Skin of body (tissue), 2 donors: ENCODE data around the gene EFHC2. TPM values are rescaled to one million over a fixed set of nuclear protein-coding genes. Genes with fewer than 3 reads are reported as not detected.

Experiments used
- DNase-seq: peaks from one replicate; lab custom pipeline; 2025; lab: John Stamatoyannopoulos, UW
- total RNA-seq: library from RNA; depleted of rRNA; stranded (reverse); fragments of >200 nt; gene quantifications from one replicate; pipeline ENCODE4 v1.2.3, GENCODE V29; 2014

EFHC2 gene
- total RNA-seq, 1 donor from 2014 or later, result 1.6 TPM

GRCh38 chrX:44155126-44155525 is 188.3 kb downstream of the EFHC2 start:
- peak; percentile 19 for DNase-seq

DNA sequence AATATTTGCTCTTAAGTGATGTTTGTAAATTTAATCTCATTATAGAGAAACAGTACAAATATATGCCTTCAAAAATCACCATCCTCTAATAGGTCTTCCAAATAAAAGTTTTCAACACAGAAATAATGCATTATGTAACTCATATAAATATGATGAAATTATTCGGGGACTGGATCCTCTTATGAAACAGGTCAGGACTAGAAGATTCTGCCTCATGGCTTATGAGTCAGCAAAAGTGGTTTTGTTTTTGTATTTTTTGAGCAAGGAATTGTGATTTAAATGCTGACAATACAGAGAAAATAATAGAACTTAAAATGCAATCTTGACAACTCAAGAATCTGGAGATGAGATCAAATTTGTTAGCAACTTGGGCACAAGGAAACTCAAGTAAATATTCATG is 190.6 kb downstream of the EFHC2 start:
- no peak for DNase-seq

DNA sequence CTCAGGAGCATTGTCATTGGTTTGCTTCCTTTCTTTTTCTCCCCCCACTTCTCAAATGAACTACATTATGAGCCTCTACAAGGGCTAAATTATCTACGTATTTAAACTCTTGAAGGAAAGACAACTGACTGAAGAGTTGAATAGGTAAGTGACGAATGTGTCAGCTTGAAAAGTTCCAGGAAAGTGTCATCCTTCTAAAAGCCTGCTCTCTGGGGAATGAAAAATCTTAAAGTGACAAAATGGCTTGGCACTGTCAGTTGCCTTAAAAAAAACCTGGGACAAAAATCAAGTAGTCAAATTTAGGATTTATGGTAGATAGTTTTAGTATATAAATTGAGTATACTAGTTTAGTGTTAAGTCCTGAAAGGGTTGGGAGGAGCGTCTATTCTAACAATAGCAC is 196.3 kb downstream of the EFHC2 start:
- no peak for DNase-seq

GRCh38 chrX:44144177-44144945 is 199.1 kb downstream of the EFHC2 start:
- no peak for DNase-seq

GRCh38 chrX:44143061-44143602 is 200.3 kb downstream of the EFHC2 start:
- no peak for DNase-seq

- DNase-seq, result no peak
These were observed 213.3 kb downstream of the EFHC2 start for GRCh38 chrX:44130189-44130588.

DNA sequence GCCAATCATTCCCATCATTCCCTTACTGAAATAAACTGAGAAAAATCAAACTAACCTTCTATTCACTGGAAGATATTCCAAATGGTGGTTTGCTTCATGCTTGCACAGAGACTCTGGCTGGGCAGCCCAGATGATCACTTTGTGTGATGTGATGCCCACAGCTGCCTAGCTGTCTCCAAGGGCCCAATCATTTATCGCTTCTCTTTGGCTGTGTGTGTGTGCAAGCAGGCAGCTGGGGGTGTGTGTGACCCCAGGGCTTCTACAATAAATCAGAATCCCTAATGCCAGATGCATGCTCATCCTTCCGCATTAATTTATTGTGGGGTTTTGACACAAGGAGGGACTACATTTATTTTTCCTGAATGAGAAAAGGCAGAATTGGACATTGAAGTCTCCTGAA is 230.1 kb downstream of the EFHC2 start:
- no peak for DNase-seq

DNA sequence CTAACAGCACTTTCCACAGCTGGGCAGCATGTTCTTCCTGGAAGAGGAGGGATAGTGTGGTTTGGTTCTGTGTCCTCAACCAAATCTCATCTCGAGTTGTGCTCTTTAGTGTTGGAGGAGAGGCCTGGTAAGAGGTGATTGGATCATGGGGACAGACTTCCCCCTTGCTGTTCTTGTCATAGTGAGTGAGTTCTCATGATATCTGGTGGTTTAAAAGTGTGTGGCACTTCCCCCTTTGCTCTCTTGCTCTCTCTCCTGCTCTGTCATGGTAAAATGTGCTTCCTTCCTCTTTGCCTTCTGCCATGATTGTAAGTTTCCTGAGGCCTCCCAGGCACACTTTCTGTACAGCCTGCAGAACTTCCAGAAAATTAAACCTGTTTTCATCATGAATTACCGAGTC is 236.6 kb downstream of the EFHC2 start:
- DNase-seq, result no peak

- DNase-seq, result no peak
These were observed 238.1 kb downstream of the EFHC2 start for GRCh38 chrX:44105228-44105913.

DNA sequence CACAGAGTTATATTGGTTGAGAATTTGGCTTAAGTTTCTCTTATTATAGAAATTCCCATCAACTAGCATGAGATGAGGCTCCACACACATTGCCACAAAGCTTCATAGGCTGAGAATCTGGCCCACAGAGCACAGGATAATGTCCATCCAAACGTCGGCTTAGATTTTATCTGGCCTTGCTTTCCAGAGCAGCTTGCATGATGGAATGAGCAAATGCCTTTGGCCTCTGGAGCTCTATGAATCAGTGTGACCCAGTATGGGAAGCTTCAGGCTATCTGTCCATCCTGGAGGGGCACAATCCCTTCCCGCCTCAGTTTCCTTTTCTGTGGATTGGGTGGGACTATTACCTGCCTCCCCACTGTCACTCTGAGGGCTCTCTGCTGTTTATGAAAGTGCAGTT is 238.8 kb downstream of the EFHC2 start:
- no peak for DNase-seq

DNA sequence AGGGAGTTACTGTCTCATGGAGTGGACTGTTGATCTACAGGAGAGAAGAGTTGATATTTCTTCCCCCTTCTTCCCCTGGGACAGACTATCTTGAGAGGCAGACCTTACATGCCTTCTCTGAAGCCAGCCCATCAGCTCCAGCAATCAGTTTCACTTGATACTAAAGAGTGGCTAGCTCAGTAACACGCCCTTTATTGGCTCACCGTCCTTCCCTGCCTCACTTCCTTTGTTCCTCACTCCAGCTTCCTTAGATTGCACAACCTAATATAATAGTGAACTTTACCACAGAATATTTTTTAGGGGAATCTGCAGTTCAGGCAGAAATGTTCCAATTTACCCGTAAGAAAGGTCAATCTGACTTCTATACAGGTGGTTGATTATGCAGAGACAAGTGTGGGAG is 242.2 kb downstream of the EFHC2 start:
- DNase-seq, result no peak

DNA sequence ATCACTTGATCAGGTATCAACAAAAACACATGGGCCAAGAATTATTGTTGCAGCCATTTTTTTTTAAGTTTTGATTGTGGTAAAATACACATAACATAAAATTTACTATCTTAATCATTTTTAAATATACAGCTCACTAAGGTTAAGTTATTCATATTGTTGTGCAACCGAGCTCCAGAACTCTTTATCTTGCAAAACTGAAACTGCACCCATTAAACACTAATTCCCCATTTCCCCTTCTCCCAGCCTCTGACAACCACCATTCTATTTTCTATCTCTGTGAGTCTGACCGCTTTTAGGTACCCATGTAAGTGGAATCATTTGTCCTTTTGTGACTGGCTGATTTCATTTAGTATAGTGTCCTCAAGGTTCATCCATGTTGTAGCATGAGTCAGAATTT is 244.1 kb downstream of the EFHC2 start:
- DNase-seq, result no peak

Other genes with a start within 250 kb of the EFHC2 start
- 12.3 TPM for gene FUNDC1, start 199.2 kb upstream of the EFHC2 start, total RNA-seq